Endothelial cell of hepatic sinusoid (primary cell): ENCODE results near the gene DCTN1.

Experiments
- in situ Hi-C: cut with HindIII; loops from 2 replicates; pipeline ENCODE4 v1.10.0; 2017; ENCODE audit warnings: low sequenced_read_pairs

DCTN1 gene

DNA sequence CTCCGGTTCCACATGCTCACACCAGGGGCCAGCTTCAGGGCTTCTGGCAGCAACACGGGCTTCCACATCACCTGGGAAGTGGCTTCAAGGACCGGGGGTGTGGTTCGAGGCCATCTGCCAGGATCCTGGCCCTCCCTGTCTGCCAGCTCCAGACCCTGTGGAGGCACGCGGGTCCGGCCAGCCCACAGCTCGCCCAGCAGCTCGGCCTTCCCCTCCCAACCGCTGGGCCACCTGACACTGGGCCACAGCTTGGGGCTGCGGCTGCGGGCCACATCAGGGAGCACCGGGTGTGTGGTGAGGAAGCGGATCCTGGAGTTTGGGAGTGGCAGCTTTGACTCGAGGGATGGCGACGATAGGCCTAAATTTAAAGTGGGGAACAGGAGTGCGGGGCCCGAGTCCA is 34.3 kb upstream of the DCTN1 start:
- in situ Hi-C loops, result no loop called here

DNA sequence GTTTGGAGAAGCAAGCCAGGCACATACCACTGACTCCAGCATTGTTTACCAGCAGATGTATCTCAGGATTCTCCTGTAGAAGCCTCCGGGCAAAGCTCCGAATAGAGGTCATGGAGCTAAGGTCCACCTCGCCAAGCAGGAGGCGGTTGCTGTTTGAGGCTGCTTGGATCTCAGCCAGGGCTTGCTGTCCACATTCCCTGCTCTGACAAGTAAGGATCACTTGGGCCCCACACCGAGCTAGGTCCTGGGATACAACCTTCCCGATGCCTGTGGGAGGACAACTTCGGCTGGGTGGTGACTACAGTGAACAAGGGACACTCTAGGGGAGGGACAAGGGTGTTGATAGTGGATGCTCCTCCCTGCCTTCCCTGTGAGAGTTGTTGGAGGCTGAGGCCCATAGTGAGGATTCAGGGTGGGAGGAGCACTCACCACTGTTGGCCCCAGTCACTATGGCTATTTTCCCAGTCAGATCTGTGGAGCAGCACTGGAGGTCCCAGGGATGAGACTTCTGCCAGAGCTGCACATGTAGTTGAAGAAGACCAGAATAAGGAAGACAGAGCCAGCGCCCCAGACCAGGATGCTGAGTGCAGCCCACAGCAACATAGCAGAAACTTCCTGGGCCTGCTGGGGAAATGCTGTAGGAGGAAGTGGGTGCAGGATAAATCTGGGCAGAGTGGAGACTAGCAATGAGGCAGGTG is 33.0 kb upstream of the DCTN1 start:
- in situ Hi-C loops, result no loop called here

DNA sequence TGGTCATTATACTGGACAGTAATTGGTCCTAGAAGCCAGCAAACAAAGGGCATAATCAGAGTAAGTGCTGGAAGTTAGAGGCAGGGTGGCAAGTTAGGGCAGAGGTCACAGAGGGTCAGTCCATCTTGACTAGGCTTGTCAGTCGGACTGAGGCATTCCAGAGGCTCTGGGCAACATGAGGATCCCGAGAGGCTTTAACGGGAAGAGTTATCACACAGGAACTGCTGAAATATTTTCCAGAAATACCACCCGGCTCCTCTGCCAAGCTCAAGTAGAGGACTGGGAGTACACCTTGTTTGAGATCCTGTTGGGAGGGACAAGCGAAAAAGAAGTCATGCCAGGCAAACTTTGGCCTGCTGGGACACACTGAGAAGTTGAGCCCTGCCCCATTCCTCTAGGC is 27.6 kb upstream of the DCTN1 start:
- in situ Hi-C loops, result no loop called here

DNA sequence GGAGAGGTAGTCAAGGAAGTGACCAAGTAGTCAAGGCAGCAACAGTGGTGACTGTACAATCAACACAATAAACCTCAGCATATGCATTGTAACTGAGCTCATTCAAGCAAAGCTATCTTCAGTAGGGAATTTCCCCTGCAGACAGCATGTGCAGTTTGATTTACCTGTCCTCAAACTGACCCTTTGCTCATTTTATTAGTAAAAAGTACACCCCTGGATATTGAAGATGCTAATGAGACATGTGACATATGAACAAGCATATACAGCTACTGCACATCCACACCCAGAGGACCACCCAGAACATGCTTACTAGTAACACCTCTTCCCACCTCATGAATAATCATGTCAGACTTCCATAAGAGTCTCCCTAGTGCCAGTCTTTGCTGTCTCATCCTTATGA is 25.9 kb upstream of the DCTN1 start:
- in situ Hi-C loops, result no loop called here

DNA sequence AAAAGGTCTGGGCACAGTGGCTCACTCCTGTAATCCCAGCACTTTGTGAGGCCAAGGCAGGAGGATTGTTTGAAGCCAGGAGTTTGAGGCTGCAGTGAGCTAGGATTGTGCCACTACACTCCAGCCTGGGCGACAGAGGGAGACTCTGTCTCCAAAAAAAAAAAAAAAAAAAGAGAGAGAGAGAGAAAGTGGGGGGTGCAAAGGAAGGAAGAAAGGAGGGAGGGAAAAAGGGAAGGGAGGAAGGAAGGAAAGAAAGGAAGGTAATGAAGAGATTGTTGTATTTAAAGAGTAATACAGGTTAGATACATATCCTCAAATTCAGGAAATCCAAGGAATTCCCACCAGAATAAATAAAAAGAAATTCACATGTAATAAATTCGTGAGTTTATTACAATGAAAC is 21.8 kb upstream of the DCTN1 start:
- in situ Hi-C loops, result no loop called here

DNA sequence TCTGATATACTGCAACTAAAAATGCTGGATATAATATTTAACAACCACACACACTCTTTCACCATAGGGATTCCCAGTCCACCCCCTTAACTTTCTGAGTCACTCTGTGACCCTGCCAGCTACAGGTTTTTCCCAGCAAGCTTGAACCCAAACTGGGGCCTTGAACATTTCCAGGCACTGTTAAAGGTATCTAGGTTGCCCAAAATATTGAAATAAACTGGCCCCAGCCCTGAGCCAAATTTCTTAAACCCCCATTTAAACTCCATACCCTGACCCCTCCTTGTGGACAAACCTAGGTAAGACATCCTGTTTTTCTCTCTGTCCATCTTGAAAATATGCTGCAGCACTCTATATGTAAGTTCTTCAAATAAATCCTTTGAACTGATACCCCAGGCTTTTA is 19.7 kb upstream of the DCTN1 start:
- in situ Hi-C loops, result no loop called here

DNA sequence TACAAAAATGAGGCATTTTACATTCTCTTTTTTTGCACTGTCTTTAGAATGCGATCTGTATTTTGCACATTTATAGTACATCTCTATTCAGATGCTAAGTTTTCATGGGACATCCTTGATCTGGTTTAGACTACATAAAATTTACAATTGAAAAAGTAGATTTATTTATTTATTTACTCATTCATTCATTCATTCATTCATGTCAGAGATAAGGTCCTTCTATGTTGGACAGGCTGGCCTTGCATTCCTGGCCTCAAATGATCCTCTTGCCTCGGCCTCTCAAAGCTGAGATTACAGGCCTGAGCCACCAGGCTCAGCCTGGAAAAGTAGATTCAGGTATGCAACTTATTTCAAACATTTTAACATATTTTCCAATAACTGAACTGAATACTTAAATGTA is 16.0 kb upstream of the DCTN1 start:
- in situ Hi-C loops, result no loop called here

DNA sequence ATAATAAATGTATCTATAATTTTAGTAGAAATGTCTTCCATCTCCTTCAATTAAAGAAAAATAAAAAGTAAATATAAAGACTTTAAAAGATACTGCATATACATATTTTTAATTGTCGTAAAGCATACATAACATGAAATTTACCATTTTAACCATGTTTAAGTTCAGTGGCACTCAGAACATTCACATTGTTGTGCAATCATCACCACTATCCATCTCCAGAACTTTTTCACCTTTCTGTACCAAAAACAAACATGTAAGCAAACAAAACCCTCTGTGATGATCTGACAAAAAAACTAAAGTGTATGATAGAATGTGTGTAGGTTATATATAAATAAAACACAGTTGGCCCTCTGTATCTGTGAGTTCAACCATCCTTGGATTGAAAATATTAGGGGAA is 13.4 kb upstream of the DCTN1 start:
- in situ Hi-C loops, result no loop called here

DNA sequence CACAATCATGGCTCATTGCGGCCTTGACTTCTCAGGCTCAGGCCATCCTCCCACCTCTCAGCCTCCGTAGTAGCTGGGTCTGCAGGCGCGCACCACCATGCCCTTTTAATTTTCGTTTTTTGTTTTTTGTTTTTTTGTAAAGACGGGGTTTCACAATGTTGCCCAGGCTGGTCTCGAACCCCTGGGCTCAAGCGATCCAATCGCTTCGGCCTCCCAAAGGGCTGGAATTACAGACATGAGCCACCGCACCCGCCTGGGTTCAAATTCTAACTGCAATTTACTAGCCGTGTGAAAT is 12.3 kb upstream of the DCTN1 start:
- in situ Hi-C loops, result no loop called here

DNA sequence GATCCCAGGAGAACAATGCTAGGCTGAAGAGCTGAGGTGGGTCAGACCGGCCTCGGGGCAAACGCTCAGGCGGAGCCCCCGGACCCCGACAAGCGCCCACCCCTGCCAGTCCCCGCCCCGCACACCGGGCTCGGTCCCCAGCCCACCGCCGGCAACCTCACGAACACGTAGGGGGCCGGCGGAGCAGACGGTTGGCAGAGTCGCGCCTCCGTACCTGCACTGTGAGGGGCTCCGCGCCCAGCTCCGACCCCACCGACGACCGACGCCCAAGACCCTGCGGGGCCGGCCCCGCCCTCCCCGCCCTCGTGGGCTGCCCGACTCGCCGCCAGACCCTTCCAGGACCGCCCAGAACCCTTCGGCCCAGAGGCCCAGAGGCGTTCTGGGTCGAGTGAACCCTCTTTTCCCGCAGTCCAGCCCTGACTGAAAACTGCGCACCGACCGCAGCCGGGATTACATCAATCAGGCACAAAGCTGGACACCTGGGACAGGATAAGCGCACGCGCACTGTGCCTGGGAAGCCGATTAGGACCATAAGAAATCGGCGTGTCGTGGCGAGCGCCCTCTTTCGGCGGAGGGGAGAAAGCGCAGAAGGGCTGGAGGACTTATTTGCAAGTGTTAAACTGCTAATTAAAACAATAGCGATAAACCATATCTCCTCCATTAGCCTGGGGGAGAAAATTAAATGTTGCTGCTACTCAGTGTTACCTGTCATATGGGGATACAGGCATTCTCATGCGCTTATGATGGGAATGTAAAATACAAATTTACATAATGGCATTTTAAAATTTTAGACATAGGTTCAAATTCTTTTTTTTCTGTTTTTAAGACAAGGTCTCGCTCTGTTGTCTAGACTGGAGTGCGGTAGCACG is 11.7 kb upstream of the DCTN1 start:
- in situ Hi-C loops, result no loop called here

DNA sequence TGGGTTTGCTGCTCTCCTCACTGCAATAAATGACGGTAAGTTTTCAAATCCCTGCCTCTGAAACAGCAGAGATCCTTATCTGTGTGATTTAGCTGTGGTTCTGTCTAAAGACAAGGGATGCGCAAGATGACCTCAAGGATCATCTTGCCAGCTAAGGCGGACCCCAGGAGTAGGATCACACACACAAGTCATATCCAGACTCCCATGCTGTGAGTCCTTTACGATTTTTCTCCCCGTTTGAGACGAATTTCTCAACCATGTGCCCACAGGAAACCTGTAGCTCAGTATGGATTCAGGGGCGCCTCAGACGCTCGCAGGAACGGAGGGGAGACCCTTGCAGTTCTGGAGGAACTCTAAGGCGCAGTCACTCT is 11.1 kb upstream of the DCTN1 start:
- in situ Hi-C loops, result no loop called here

DNA sequence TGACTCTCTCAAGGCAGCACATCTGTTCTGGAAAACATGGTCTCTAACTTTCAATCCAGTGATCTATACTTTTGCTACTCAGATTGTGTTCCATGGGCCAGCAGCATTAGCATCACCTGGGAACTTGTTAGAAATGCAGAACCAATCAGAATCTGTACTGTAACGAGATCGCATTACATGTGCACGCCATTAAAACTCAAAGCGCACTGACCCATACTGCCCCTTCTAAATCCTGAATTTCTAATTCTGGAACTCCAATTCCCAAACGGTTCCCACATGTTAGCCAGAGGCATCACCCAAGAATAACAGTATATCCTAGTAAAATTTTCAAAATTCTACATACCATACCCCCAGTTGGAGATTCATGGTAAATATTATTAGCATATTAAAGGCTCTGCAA is 10.5 kb upstream of the DCTN1 start:
- in situ Hi-C loops, result no loop called here

DNA sequence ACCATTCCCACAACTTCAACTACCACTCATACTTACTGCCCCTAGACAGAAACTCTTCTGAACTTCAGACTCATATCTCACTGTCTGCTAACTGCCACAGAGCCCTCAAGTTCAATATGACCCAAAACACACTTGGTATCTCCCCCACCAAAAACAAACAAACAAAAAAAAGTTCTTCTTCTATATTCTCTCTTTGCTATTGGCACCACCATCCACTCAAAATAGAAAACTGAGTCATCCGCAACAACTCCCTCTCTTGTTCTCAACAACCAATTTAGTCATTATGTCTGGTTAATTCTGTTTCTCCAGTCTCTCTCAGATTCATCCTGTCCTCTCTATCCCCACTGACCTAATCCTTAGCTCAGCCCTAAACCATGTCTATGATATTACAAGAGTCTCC is 7.2 kb upstream of the DCTN1 start:
- in situ Hi-C loops, result loop anchor here (5.0 kb wide), 1 partner anchor 50 kb away; no protein-coding TSS in a partner anchor

DNA sequence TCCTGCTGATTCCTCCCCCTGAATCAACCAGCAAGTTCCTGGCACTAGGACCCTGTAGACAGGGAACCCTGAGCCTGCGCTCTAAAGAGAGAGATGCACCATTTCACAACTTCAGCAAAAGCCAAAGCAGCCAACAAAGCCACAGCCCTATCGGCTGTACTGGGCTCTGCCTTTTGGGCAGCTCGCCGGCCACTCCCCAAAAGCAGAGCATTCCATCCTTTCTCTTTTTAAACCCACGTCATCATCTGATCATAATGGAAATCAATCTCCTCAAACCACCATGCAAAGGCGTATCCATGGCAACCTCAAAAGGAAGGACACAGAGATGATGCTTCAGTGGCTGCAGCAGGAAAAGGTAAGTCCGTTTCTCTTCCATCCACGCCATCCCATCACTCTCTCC is 5.3 kb upstream of the DCTN1 start:
- in situ Hi-C loops, result loop anchor here (5.0 kb wide), 1 partner anchor 48 kb away; no protein-coding TSS in a partner anchor

DNA sequence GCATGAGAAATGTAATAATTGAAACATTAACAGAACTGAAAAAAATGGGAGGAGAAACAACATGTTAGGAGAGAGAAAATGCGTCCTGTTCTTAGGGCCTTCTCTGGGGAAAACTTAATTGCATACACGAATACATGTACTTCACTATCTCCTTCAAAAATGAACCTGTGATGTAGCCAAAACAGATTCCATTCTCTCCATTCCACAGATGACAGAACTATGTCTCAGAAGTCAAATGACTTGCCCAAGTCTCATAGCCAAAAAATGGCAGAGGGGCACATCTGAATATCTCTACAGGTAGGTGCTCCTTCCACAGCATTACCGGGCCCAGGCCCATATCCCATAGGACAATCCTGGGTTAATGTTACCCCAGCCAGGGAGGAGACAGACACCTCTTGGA is 3.9 kb upstream of the DCTN1 start:
- in situ Hi-C loops, result no loop called here

DNA sequence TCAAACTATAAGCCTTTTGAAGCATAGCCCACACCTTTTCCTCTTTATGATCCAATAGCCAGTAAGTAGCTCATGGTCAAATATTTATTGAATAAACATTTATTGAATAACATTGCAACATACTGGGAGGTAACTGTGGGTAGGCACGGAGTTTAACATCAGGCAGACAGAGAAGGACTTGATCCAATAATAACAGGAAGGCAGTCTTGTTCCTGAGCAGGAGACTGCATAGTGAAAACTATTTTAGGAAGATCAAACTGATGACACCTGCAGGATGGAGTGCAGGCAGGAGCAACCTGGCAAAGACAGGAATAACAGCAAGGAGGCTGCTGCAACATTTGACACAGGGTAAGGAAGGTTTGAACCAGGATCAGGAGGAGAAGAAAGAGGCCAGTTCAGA is 3.1 kb upstream of the DCTN1 start:
- in situ Hi-C loops, result no loop called here

DNA sequence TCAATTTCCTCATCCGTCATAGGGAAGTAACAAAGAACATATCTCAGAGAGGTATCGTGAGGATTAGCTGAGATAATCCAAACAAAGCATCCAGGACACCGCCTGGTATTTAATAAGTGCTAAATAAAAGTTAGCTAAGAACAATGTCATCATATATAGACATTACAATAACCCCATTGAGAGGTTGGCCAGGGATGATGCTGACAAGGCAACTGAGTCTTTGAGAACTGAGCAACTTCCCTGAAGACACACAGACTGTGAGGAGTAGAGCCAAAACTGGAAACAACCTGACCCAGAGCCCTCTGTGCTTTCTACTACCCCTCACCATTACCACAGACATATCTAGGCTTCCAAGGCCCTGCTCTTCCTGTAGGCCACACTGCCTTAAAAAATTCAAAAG is 1.6 kb upstream of the DCTN1 start:
- in situ Hi-C loops, result no loop called here

DNA sequence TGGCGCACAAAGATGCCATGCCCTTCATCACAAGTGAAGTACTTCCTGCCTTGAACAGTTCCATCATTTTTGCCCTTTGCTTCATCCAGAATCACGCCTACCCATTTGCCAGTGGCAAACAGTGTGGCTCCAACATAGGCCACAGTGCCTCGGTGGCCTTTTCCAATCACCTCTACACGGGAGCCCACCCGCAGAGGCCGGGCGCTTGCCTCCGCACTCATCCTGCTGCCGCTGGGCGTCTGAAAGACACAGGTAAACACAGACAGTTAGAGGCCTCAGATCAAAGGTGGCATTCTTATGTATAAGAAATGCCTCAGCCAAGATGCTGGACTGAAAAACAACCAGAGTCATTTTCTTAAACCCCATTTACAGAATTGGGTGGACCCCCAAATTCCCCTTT is 2.1 kb downstream of the DCTN1 start:
- in situ Hi-C loops, result no loop called here

DNA sequence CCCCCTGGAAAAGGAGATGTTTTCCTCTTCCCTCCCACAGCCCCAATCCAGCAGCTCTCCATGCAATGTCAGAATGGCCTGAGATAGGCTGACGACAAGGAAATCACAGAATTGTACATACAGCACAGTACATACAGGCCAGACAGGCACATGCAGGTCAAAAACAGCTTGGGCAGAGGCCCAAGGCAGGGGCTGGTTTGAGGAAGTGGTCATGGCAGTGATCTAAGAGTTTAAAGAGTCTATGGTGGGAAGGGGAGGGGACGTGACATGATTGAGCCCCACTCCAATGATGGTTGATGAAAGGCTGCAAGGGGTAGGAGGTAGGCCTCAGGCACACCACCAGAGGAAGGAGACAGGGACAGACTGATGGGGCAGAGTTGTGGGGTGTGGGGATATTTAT is 4.3 kb downstream of the DCTN1 start:
- in situ Hi-C loops, result no loop called here

DNA sequence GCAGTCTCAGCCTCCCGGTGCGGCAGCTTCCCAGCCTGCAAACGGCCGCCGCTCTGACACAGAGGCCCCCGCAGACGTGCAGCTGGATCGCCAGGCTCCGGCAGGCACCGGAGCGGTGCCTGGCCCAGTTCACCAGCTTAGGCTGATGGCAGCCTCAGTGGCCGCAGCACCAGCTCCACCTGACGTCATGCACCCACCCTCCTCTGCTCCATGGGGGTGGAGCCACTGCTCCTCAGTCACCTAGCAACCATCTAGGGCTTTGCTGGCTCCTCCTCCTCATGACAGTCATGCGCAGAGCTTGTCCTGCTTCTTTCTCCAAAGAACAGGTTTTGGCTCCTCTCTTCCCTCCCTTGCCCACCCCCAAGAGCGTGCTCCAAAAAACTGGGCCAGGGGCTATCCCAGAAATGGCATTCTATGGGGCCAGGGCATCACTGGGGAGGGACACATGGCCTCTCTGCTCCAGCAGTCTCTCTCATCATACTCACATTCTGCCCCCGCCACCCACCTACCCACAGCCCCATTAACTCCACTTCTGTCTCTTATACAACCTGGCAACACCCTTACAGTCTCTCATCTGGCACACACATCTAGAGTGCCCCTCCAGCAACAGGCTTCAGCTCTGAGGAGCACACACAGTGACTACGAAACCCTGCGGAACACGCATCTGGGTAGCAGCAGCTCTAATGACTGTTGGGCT is 5.5 kb downstream of the DCTN1 start:
- in situ Hi-C loops, result no loop called here

DNA sequence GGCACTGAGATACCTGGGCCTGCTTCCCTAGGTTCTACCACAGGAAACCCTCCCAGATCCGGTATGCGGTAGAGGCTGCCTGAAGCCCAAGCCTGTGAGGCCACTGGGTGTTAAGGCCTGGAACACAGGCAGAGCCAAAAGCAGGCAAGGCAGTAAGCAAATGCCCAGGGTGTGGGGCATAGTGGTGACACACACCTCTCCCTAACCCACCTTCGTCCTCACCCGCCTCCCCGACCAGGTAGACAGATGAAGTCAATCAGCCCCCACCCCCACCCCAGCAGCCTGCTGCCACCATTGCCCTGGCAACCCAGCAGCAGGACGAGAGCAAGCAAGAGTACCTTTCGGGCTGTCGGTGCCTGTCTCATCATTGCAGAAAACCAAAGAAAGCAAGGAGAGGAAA is 6.1 kb downstream of the DCTN1 start:
- in situ Hi-C loops, result no loop called here

DNA sequence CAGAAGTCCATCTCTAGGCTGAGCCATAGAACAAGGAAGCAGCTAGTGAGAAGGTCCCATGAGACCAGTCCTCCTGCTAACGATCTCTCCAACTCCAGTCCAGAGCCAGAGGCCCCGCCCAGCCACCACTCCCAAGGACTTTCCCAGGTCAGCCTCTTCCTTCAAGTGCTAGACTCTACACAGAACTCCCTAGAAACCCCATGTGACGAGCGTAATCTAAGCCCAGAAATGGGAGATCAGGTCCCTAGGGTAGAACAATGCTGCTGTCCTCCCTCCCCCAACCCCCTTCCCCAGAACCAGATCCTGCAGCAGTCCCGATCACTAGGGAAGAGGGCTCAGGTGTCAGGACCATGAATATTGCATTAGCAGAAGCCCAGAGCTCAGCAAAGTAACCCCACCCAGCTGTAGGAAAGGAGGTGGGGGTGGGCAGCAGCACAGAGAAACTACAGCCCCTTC is 6.9 kb downstream of the DCTN1 start:
- in situ Hi-C loops, result no loop called here
